Fibroblast of lung (primary cell): ENCODE data around the gene DYNAP.

ENCODE experiments used
- CTCF ChIP-seq, 2 donors: IDR thresholded peaks in 1 of 2; conservative IDR thresholded peaks in 1 of 2; 1 replicate in 1 of 2; 2 replicates in 1 of 2; pipeline ENCODE4 v1.5.1; 2011 to 2012; ENCODE audit warnings: low read length in 2 of 2, control low read depth in 1 of 2, inconsistent platforms in 1 of 2, low read depth in 1 of 2, mild to moderate bottlenecking in 1 of 2
- EZH2 ChIP-seq: IDR thresholded peaks from 2 replicates; pipeline ENCODE4 v1.5.1; 2012; ENCODE audit warnings: low read length, control low read depth, mild to moderate bottlenecking; ENCODE audit errors: missing control alignments

GRCh38 chr18:54647176-54647575 lies 56.1 kb downstream of the DYNAP start:
- peak in 1 of 2 donors; percentile 16 for TF ChIP-seq CTCF (conservative IDR thresholded peaks at IDR 0.05 in 1 of 2, IDR thresholded peaks at IDR 0.05 in 1 of 2; ENCODE audit: low read depth in 1 of 2, low read length in 2 of 2)
- TF ChIP-seq EZH2, result no peak
